Posterior cingulate gyrus (tissue), 11 donors: Measurements from ENCODE around the gene KCNG2.

Experiments used
- DNase-seq, 10 donors: peaks; one replicate each; pipeline versions ENCODE4 v3.0.0 to v3.0.0-alpha.2; 2020 to 2021; ENCODE audit warnings: mixed read lengths in 3 of 10
- intact Hi-C: fragments of 100-400 bp; cut with DNase I; formaldehyde crosslinking; loops from one replicate; pipeline ENCODE4 v1.15.1; 2023

The KCNG2 gene

GRCh38 chr18:79784071-79784913 is 13.4 kb upstream of the KCNG2 start:
- intact Hi-C loops = no loop called here
- DNase-seq = peak in 3 of 10 donors; percentile 56 to 71 (median 59)

GRCh38 chr18:79784965-79785770 is 12.6 kb upstream of the KCNG2 start:
- DNase-seq = peak in 3 of 10 donors; percentile 62 to 79 (median 77)
- intact Hi-C loops = no loop called here

- intact Hi-C loops = no loop called here
- peak in 3 of 10 donors; percentile 57 to 63 (median 62) for DNase-seq
Measured at GRCh38 chr18:79785831-79786230, 11.9 kb upstream of the KCNG2 start.

GRCh38 chr18:79786304-79786703 is 11.4 kb upstream of the KCNG2 start:
- DNase-seq = peak in 1 of 10 donors; percentile 65
- intact Hi-C loops = no loop called here

- DNase-seq = peak in 3 of 10 donors; percentile 52 to 62 (median 61)
- intact Hi-C loops = no loop called here
Measured at GRCh38 chr18:79786786-79787526, 10.8 kb upstream of the KCNG2 start.

GRCh38 chr18:79787527-79787864 is 10.2 kb upstream of the KCNG2 start:
- DNase-seq = no peak
- intact Hi-C loops = no loop called here

- DNase-seq = peak in 3 of 10 donors; percentile 34 to 73 (median 68)
Measured at GRCh38 chr18:79787865-79788733, 9.6 kb upstream of the KCNG2 start.

GRCh38 chr18:79788734-79789085 is 9.0 kb upstream of the KCNG2 start:
- peak in 4 of 10 donors; percentile 0 to 86 (median 46) for DNase-seq
- intact Hi-C loops = no loop called here

More at GRCh38 chr18:79787865-79788733, 9.6 kb upstream of the KCNG2 start:
- intact Hi-C loops = no loop called here

GRCh38 chr18:79789091-79789891 is 8.4 kb upstream of the KCNG2 start:
- intact Hi-C loops = no loop called here
- peak in 4 of 10 donors; percentile 21 to 72 (median 59) for DNase-seq

GRCh38 chr18:79789901-79790890 is 7.5 kb upstream of the KCNG2 start:
- DNase-seq = peak in 4 of 10 donors; percentile 23 to 72 (median 66)
- intact Hi-C loops = no loop called here

GRCh38 chr18:79790996-79791972 is 6.5 kb upstream of the KCNG2 start:
- peak in 2 of 10 donors; percentile 32 to 62 for DNase-seq
- intact Hi-C loops = no loop called here

GRCh38 chr18:79792096-79792987 is 5.4 kb upstream of the KCNG2 start:
- intact Hi-C loops = no loop called here
- DNase-seq = peak in 4 of 10 donors; percentile 26 to 74 (median 56)

GRCh38 chr18:79792988-79793355 is 4.8 kb upstream of the KCNG2 start:
- DNase-seq = peak in 3 of 10 donors; percentile 10 to 84 (median 80)
- intact Hi-C loops = no loop called here

GRCh38 chr18:79794846-79795245 is 2.9 kb upstream of the KCNG2 start:
- DNase-seq = peak in 3 of 10 donors; percentile 8 to 78 (median 56)

GRCh38 chr18:79795446-79795845 is 2.3 kb upstream of the KCNG2 start:
- DNase-seq = peak in 3 of 10 donors; percentile 22 to 56 (median 31)

More at GRCh38 chr18:79794846-79795245, 2.9 kb upstream of the KCNG2 start:
- intact Hi-C loops = no loop called here

More at GRCh38 chr18:79795446-79795845, 2.3 kb upstream of the KCNG2 start:
- intact Hi-C loops = no loop called here
